ENCODE measurements around the gene RPS13.

DNA sequence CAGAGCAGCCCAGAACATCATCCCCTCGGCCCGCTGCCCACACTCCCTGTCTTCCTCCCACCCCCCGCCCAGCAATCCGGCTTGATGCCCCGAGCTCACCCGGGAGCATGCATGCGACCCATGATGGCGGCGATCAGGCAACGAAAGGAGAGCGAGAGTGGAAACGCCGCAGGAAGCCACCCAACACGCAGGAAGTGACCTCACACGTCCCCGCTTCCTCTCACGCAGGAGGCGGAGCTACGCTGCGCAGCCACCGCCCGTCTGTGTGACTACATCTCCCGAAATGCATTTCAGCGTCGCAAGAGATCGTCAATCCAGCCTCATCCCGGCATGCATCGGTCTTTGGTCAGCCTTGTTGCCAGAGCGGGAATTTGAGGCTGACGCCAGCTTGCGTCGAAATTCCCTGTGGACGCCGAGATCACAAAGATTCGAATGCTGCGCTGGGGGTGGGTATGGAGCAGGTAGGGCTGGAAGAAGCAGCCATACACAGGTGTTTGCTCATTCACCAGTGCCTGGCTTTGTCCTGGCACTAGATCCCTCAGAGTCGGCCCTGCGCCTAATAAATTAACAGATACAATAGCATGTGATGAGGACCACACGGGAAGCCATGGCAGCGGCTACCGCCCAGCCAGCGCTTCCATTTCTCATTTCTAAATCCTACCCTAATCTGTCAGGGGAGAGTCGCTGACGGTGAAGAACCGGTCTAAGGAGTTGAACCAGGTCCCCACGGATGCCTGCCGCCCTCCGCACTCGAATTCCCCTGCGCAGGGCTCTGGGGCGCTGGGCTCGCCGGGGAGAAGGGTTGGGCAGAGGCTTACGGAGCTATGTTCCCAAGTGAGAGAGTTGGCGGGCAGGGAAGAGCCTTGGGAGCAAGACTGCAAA is at the start of gene RPS13:
- TF ChIP-seq, protein P1, sequence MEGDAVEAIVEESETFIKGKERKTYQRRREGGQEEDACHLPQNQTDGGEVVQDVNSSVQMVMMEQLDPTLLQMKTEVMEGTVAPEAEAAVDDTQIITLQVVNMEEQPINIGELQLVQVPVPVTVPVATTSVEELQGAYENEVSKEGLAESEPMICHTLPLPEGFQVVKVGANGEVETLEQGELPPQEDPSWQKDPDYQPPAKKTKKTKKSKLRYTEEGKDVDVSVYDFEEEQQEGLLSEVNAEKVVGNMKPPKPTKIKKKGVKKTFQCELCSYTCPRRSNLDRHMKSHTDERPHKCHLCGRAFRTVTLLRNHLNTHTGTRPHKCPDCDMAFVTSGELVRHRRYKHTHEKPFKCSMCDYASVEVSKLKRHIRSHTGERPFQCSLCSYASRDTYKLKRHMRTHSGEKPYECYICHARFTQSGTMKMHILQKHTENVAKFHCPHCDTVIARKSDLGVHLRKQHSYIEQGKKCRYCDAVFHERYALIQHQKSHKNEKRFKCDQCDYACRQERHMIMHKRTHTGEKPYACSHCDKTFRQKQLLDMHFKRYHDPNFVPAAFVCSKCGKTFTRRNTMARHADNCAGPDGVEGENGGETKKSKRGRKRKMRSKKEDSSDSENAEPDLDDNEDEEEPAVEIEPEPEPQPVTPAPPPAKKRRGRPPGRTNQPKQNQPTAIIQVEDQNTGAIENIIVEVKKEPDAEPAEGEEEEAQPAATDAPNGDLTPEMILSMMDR (conservative IDR thresholded peaks at IDR 0.05; ENCODE audit: low read length): no peak
- no peak for TF ChIP-seq EZH2phosphoT487 (IDR thresholded peaks at IDR 0.05; ENCODE audit: borderline replicate concordance, low read depth, low read length)
